GM13977 (cell line): ENCODE results near the gene SLC7A8.

Source experiments
- DNase-seq: peaks from one replicate; pipeline ENCODE4 v3.0.0; 2012; ENCODE audit warnings: low spot score
- CTCF ChIP-seq: IDR thresholded peaks from 2 replicates; pipeline ENCODE4 v1.5.1; 2012; ENCODE audit warnings: mild to moderate bottlenecking, control low read depth; ENCODE audit not compliant: insufficient read depth; ENCODE audit errors: extremely low read depth, missing control alignments
- in situ Hi-C: fragments of 300-500 bp; cut with MboI; formaldehyde crosslinking; loops from one replicate; pipeline ENCODE4 v1.12.0; 2022; ENCODE audit warnings: low sequenced_read_pairs, low pct_unique_long_range_greater_than_20kb, mixed read lengths, inconsistent platforms; ENCODE audit not compliant: unreplicated experiment

The SLC7A8 gene

GRCh38 chr14:23086565-23086964 is 96.9 kb downstream of the SLC7A8 start:
- no peak for DNase-seq
- no peak for TF ChIP-seq CTCF
- in situ Hi-C loops: no loop called here

GRCh38 chr14:23085458-23085857 is 98.0 kb downstream of the SLC7A8 start:
- in situ Hi-C loops: no loop called here
- no peak for TF ChIP-seq CTCF

GRCh38 chr14:23080474-23080873 is 103.0 kb downstream of the SLC7A8 start:
- no peak for TF ChIP-seq CTCF

More at GRCh38 chr14:23085458-23085857, 98.0 kb downstream of the SLC7A8 start:
- DNase-seq: no peak

GRCh38 chr14:23079716-23080115 is 103.7 kb downstream of the SLC7A8 start:
- no peak for DNase-seq
- no peak for TF ChIP-seq CTCF
- in situ Hi-C loops: no loop called here

More at GRCh38 chr14:23080474-23080873, 103.0 kb downstream of the SLC7A8 start:
- DNase-seq: no peak
- in situ Hi-C loops: no loop called here

- no peak for TF ChIP-seq CTCF
- no peak for DNase-seq
- in situ Hi-C loops: no loop called here
These were observed 104.8 kb downstream of the SLC7A8 start for GRCh38 chr14:23078692-23079116.

- DNase-seq: no peak
- no peak for TF ChIP-seq CTCF
- in situ Hi-C loops: no loop called here
These were observed 105.5 kb downstream of the SLC7A8 start for GRCh38 chr14:23077962-23078361.
